Measurements from ENCODE around the gene MTARC2. TPM values are rescaled to one million over a fixed set of nuclear protein-coding genes. Genes with fewer than 3 reads are reported as not detected.

Gene MTARC2
- total and polyA plus RNA-seq, 10 donors: 4.8 to 27.2 (median 15.3) TPM

DNA sequence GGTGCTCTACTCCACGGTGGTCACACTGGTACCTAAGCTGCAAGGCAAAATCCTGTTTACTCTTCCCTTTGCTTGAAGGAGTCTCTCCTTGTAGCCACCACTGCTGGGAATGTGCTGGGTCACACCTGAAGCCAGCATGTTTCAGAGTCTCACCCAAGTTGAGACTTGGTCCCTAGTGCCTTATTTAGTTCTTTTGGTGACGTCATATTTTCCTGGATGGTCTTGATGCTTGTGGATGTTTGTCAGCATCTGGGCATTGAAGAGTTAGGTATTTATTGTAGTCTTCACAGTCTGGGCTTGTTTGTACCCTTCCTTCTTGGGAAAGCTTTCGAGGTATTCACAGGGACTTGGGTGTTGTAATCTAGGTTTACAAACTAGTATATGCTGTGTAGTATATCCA is 5.6 kb upstream of the MTARC2 start:
- intact Hi-C loops (cut with DNase I; ENCODE audit: low total_unique reads): no loop called here
- DNase-seq: no peak
- 88 to 98% (median 92%) methylated on average over 3 of the region's 3 CpGs for WGBS, 5 donors
- peaks cover 0 to 23% (median 0%) of the 10 kb centered on the region in 7 donors for H3K27me3 ChIP-seq (replicated peaks in 1 of 7)
- H3K4me3 ChIP-seq: no peak overlapping the region
- no peaks in the 10 kb centered on the region for H3K9me3 ChIP-seq
- no peak overlapping the region for H3K27ac ChIP-seq
- TF ChIP-seq POLR2A (IDR thresholded peaks at IDR 0.05) (no peak), POLR2AphosphoS5 (IDR thresholded peaks at IDR 0.05) (no peak)
- TF ChIP-seq, protein P1, sequence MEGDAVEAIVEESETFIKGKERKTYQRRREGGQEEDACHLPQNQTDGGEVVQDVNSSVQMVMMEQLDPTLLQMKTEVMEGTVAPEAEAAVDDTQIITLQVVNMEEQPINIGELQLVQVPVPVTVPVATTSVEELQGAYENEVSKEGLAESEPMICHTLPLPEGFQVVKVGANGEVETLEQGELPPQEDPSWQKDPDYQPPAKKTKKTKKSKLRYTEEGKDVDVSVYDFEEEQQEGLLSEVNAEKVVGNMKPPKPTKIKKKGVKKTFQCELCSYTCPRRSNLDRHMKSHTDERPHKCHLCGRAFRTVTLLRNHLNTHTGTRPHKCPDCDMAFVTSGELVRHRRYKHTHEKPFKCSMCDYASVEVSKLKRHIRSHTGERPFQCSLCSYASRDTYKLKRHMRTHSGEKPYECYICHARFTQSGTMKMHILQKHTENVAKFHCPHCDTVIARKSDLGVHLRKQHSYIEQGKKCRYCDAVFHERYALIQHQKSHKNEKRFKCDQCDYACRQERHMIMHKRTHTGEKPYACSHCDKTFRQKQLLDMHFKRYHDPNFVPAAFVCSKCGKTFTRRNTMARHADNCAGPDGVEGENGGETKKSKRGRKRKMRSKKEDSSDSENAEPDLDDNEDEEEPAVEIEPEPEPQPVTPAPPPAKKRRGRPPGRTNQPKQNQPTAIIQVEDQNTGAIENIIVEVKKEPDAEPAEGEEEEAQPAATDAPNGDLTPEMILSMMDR (IDR thresholded peaks at IDR 0.05 in 8 of 11, conservative IDR thresholded peaks at IDR 0.05 in 3 of 11): no peak
- peaks cover 0 to 6% (median 2%) of the 10 kb centered on the region in 6 donors for H3K4me1 ChIP-seq
- no peaks in the 10 kb centered on the region for H3K36me3 ChIP-seq

DNA sequence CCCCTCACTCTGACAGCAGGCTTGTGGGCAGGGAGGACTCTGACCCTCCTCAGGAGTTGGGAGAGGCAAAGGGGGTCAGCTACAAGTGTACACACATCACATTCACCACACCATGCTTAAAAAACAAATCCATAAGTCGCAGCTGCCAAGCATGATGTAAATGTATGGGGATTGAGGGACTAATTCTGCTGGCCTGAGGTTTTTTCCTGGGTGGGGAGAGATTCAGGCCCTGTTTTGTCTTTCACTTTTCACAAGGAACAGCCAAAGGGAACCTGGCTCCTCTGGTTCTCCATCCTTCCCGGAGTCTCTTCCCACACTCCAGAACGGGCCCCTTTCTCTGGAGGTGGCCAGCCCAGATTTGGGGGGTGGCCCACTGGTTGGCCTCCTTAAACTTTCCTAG is 1.3 kb upstream of the MTARC2 start:
- no peak for TF ChIP-seq POLR2A (IDR thresholded peaks at IDR 0.05)
- TF ChIP-seq, protein P1 (IDR thresholded peaks at IDR 0.05 in 8 of 11, conservative IDR thresholded peaks at IDR 0.05 in 3 of 11): no peak
- no peak for TF ChIP-seq POLR2AphosphoS5 (IDR thresholded peaks at IDR 0.05)
- Histone ChIP-seq H3K9me3 (no peaks in the 10 kb centered on the region), H3K4me3 (no peak overlapping the region), H3K27me3 (replicated peaks in 1 of 7) (peaks cover 0 to 47% (median 8%) of the 10 kb centered on the region in 7 donors), H3K36me3 (no peaks in the 10 kb centered on the region), H3K27ac (peak overlapping the region in 1 of 8 donors; percentile 87), H3K4me1 (peaks cover 4 to 47% (median 25%) of the 10 kb centered on the region in 6 donors)
- 86 to 92% (median 92%) methylated on average over 2 to 3 of the region's 3 CpGs for WGBS, 5 donors
- intact Hi-C loops (cut with DNase I; ENCODE audit: low total_unique reads): no loop called here
- DNase-seq: no peak

DNA sequence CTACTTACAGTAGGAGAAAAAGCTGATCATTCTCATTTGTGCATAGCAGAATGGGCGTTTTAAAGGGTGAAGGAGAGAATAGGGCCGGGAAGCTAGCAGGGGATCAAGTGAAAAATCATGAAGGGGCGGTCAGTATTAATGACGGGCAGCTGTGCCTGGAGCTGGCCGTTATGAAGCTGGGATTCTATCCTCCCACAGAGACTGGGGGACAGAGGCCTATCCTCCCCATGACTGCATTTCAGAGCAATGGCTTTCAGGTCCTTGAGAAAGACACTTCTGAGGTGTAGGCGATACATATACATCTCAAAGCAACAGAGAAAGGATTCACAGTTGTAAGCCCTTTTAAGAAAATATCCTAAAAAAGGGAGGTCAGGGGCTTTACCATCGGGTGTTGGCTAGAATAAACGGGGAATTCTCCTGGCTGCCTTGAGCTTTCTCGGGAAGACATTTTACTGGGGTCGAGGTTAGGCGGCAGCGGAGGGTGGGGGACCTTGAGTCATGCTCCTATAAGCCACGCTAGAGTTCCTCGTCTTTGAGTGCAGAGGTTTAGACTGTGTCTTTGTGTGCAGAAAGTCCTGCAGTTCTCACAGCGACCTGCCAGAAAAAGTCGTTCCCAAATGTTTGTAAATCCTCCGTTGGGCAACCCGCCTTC is 559 bp upstream of the MTARC2 start:
- peaks cover 4 to 47% (median 25%) of the 10 kb centered on the region in 6 donors for H3K4me1 ChIP-seq
- TF ChIP-seq, protein P1 (IDR thresholded peaks at IDR 0.05 in 8 of 11, conservative IDR thresholded peaks at IDR 0.05 in 3 of 11): no peak
- TF ChIP-seq POLR2A (IDR thresholded peaks at IDR 0.05) (no peak), POLR2AphosphoS5 (IDR thresholded peaks at IDR 0.05) (no peak)
- no peaks in the 10 kb centered on the region for H3K9me3 ChIP-seq
- no peaks in the 10 kb centered on the region for H3K36me3 ChIP-seq
- peaks cover 0 to 40% (median 8%) of the 10 kb centered on the region in 7 donors for H3K27me3 ChIP-seq (replicated peaks in 1 of 7)
- intact Hi-C loops (cut with DNase I; ENCODE audit: low total_unique reads): no loop called here
- peak overlapping the region; percentile 50 to 80 (median 58) for H3K4me3 ChIP-seq
- DNase-seq: no peak
- peak overlapping the region; percentile 57 to 89 (median 86) for H3K27ac ChIP-seq
- WGBS, 5 donors: 27 to 35% (median 32%) methylated on average over 18 of the region's 18 CpGs

DNA sequence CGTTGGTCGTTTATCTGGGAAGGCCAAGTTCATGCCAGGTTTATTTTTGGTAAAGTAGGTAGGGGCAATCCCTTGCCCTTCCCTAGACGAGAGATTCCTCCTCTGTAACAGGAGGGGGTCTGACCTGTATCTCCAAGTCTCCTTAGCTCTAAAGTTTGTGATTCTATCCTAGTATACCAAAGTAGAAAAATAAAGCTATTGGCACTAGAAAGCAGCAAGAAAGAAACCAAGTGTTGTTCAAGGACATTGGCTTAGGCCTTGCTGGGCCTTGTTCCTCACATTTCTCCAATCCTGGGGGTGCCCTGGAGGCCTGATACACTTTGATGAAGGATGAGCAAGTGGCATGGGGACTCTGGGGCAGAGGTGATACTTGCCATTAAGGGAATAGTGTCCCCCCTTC is 814 bp downstream of the MTARC2 start:
- intact Hi-C loops (cut with DNase I; ENCODE audit: low total_unique reads): no loop called here
- no peak for DNase-seq
- 13 to 25% (median 19%) methylated on average over 3 of the region's 3 CpGs for WGBS, 5 donors

More for the DNA sequence above, 814 bp downstream of the MTARC2 start:
- peak overlapping the region in 7 of 8 donors; percentile 79 to 89 (median 87) for H3K27ac ChIP-seq
- H3K4me1 ChIP-seq: peaks cover 4 to 49% (median 25%) of the 10 kb centered on the region in 6 donors
- H3K27me3 ChIP-seq (replicated peaks in 1 of 7): peaks cover 0 to 40% (median 8%) of the 10 kb centered on the region in 7 donors
- no peaks in the 10 kb centered on the region for H3K9me3 ChIP-seq
- H3K36me3 ChIP-seq: no peaks in the 10 kb centered on the region
- H3K4me3 ChIP-seq: peak overlapping the region; percentile 50 to 80 (median 58)
- TF ChIP-seq POLR2AphosphoS5 (IDR thresholded peaks at IDR 0.05) (no peak), POLR2A (IDR thresholded peaks at IDR 0.05) (no peak)
- TF ChIP-seq, protein P1 (IDR thresholded peaks at IDR 0.05 in 8 of 11, conservative IDR thresholded peaks at IDR 0.05 in 3 of 11): no peak

Measured in spleen (tissue), 11 donors.